CD4-positive, alpha-beta T cell treated with Interleukin-10 for 1 hour (primary cell): Measurements from ENCODE around the gene HOXA7.
A peak's percentile ranks its signal among the peaks of the same experiment; 100 is the strongest.

Experiments
- DNase-seq: peaks from one replicate; pipeline ENCODE4 v3.0.0-alpha.2; 2020

The HOXA7 gene

GRCh38 chr7:27193335-27194001 is 37.0 kb upstream of the HOXA7 start:
- DNase-seq, result no peak

- DNase-seq, result no peak
Observed at GRCh38 chr7:27192546-27193334, 36.3 kb upstream of the HOXA7 start.

GRCh38 chr7:27191833-27192545 is 35.5 kb upstream of the HOXA7 start:
- no peak for DNase-seq

GRCh38 chr7:27191161-27191731 is 34.8 kb upstream of the HOXA7 start:
- DNase-seq, result no peak

- DNase-seq, result no peak
Observed at GRCh38 chr7:27189997-27190748, 33.7 kb upstream of the HOXA7 start.

GRCh38 chr7:27189295-27189996 is 33.0 kb upstream of the HOXA7 start:
- DNase-seq, result no peak

- DNase-seq, result peak; percentile 41
Observed at GRCh38 chr7:27188386-27189294, 32.2 kb upstream of the HOXA7 start.

GRCh38 chr7:27187475-27188385 is 31.3 kb upstream of the HOXA7 start:
- no peak for DNase-seq

GRCh38 chr7:27186668-27187474 is 30.4 kb upstream of the HOXA7 start:
- DNase-seq, result no peak

GRCh38 chr7:27185854-27186667 is 29.6 kb upstream of the HOXA7 start:
- no peak for DNase-seq

GRCh38 chr7:27185013-27185853 is 28.8 kb upstream of the HOXA7 start, which contains the start of gene HOXA11:
HOXA11 (minus strand) TSS chr7:27185232; CDS start chr7:27185144, 88 bp downstream.
- no peak for DNase-seq

- peak; percentile 33 for DNase-seq
Observed at GRCh38 chr7:27184337-27185012, 28.0 kb upstream of the HOXA7 start.

- DNase-seq, result no peak
Observed at GRCh38 chr7:27183682-27184336, 27.3 kb upstream of the HOXA7 start.

GRCh38 chr7:27182861-27183681 is 26.6 kb upstream of the HOXA7 start:
- DNase-seq, result no peak
